Endothelial cell of hepatic sinusoid (primary cell): ENCODE results near the gene RSRC1.

ENCODE experiments used
- in situ Hi-C: cut with HindIII; loops from 2 replicates; pipeline ENCODE4 v1.10.0; 2017; ENCODE audit warnings: low sequenced_read_pairs

RSRC1 gene

GRCh38 chr3:158127250-158128219 lies 17.6 kb downstream of the RSRC1 start:
- in situ Hi-C loops = no loop called here

- in situ Hi-C loops = no loop called here
Measured at GRCh38 chr3:158128755-158129154, 18.9 kb downstream of the RSRC1 start.

- in situ Hi-C loops = no loop called here
Measured at GRCh38 chr3:158134363-158134762, 24.5 kb downstream of the RSRC1 start.

GRCh38 chr3:158140396-158140795 lies 30.5 kb downstream of the RSRC1 start:
- in situ Hi-C loops = no loop called here

- in situ Hi-C loops = no loop called here
Measured at GRCh38 chr3:158148218-158148617, 38.3 kb downstream of the RSRC1 start.

- in situ Hi-C loops = no loop called here
Measured at GRCh38 chr3:158152186-158152585, 42.3 kb downstream of the RSRC1 start.

- in situ Hi-C loops = loop anchor here (5.0 kb wide), 1 partner anchor 103 kb away; no protein-coding TSS in a partner anchor
Measured at GRCh38 chr3:158158969-158159368, 49.1 kb downstream of the RSRC1 start.

GRCh38 chr3:158159714-158160113 lies 49.8 kb downstream of the RSRC1 start:
- in situ Hi-C loops = loop anchor here (5.0 kb wide), 1 partner anchor 103 kb away; no protein-coding TSS in a partner anchor

GRCh38 chr3:158160958-158161357 lies 51.1 kb downstream of the RSRC1 start:
- in situ Hi-C loops = no loop called here

- in situ Hi-C loops = no loop called here
Measured at GRCh38 chr3:158165141-158165655, 55.3 kb downstream of the RSRC1 start.

- in situ Hi-C loops = no loop called here
Measured at GRCh38 chr3:158165730-158166129, 55.8 kb downstream of the RSRC1 start.

- in situ Hi-C loops = no loop called here
Measured at GRCh38 chr3:158166223-158166622, 56.3 kb downstream of the RSRC1 start.

GRCh38 chr3:158167737-158168557 lies 58.1 kb downstream of the RSRC1 start:
- in situ Hi-C loops = no loop called here

- in situ Hi-C loops = no loop called here
Measured at GRCh38 chr3:158169091-158169491, 59.2 kb downstream of the RSRC1 start.

- in situ Hi-C loops = no loop called here
Measured at GRCh38 chr3:158181096-158181495, 71.2 kb downstream of the RSRC1 start.

GRCh38 chr3:158185711-158186110 lies 75.8 kb downstream of the RSRC1 start:
- in situ Hi-C loops = no loop called here

- in situ Hi-C loops = no loop called here
Measured at GRCh38 chr3:158200955-158201354, 91.1 kb downstream of the RSRC1 start.

GRCh38 chr3:158205324-158205723 lies 95.4 kb downstream of the RSRC1 start:
- in situ Hi-C loops = no loop called here

GRCh38 chr3:158205994-158206393 lies 96.1 kb downstream of the RSRC1 start:
- in situ Hi-C loops = no loop called here

- in situ Hi-C loops = no loop called here
Measured at GRCh38 chr3:158210067-158210466, 100.2 kb downstream of the RSRC1 start.

- in situ Hi-C loops = no loop called here
Measured at GRCh38 chr3:158213461-158213860, 103.6 kb downstream of the RSRC1 start.
